K562 (cell line): Measurements from ENCODE around the gene CLDN10. TPM values are rescaled to one million over a fixed set of nuclear protein-coding genes. Genes with fewer than 3 reads are reported as not detected.

Source experiments
- ATAC-seq: fragments of 200-7000 bp; cut with Tn5 transposase; 3 replicates; pipeline ENCODE4 v1.9.1; 2020; ENCODE audit warnings: moderate library complexity
- BruUV-seq: library from RNA; stranded (reverse); fragments of 400-500 nt; replicated peaks from 2 replicates; lab custom pipeline; 2021; lab: Mats Ljungman, UMichigan
- CTCF ChIA-PET: fragments of 300-600 bp; formaldehyde crosslinking; extraction: SDS; loops from one replicate; lab custom pipeline; 2021; ENCODE audit warnings: low intra/inter-chr PET ratio; lab: Yijun Ruan, JAX
- POLR2A ChIA-PET: fragments of 300-600, 350-650 bp; sonication (Branson Sonifier 250); formaldehyde crosslinking; extraction: SDS; loops from one replicate; lab custom pipeline; 2021; ENCODE audit warnings: antibody characterized with exemption, inconsistent platforms; lab: Yijun Ruan, JAX
- DNase-seq, 4 experiments: peaks; one replicate each; pipeline versions ENCODE4 v3.0.0 to v3.0.0-alpha.2; 2011 to 2018; ENCODE audit warnings: low spot score in 3 of 4, mixed read lengths in 3 of 4; ENCODE audit errors: extremely low read depth in 1 of 4
- FAIRE-seq: peaks from 2 replicates; lab custom pipeline; 2011; peaks lifted over from hg19 to GRCh38; lab: Jason Lieb, UNC
- H2AFZ ChIP-seq: 2 replicates; pipeline ENCODE4 v1.6.0; 2011; ENCODE audit warnings: low read depth, low read length, control low read depth, inconsistent platforms
- H3K27ac ChIP-seq: fragments of 200-600 bp; 3 replicates; pipeline ENCODE4 v1.8.0; 2011; ENCODE audit warnings: low read depth, mild to moderate bottlenecking, control low read depth, inconsistent platforms, low read length, moderate library complexity, mixed read lengths; ENCODE audit errors: extremely low read depth
- H3K27me3 ChIP-seq, 2 experiments: fragments of 300-600 bp in 1 of 2; 2 replicates in 1 of 2; 3 replicates in 1 of 2; pipeline versions ENCODE4 v1.6.0 to v1.8.0; 2011; ENCODE audit warnings: inconsistent platforms in 2 of 2, low read length in 2 of 2, mild to moderate bottlenecking in 1 of 2, mixed read lengths in 1 of 2, moderate library complexity in 1 of 2; ENCODE audit not compliant: control insufficient read depth in 2 of 2, insufficient read depth in 2 of 2
- H3K36me3 ChIP-seq: fragments of 300-600 bp; 3 replicates; pipeline ENCODE4 v1.8.0; 2011; ENCODE audit warnings: mild to moderate bottlenecking, low read length, inconsistent platforms; ENCODE audit not compliant: control insufficient read depth, insufficient read depth
- H3K4me1 ChIP-seq, 2 experiments: fragments of 200-600 bp in 1 of 2; replicated peaks in 1 of 2; 2 replicates in 1 of 2; 3 replicates in 1 of 2; pipeline versions ENCODE4 v1.5.1 to v1.8.0; 2011; ENCODE audit warnings: inconsistent platforms in 2 of 2, low read length in 2 of 2, mild to moderate bottlenecking in 1 of 2, mixed read lengths in 1 of 2, moderate library complexity in 1 of 2; ENCODE audit not compliant: control insufficient read depth in 2 of 2, insufficient read depth in 2 of 2
- H3K4me2 ChIP-seq: 2 replicates; pipeline ENCODE4 v1.6.1; 2011; ENCODE audit warnings: low read length, control low read depth, inconsistent platforms, mixed read lengths; ENCODE audit not compliant: insufficient read depth
- H3K4me3 ChIP-seq: fragments of 200-600 bp; sonication (generic), shearing (Covaris generic); 2 replicates; pipeline ENCODE4 v1.5.1; 2016; ENCODE audit warnings: control low read depth, inconsistent platforms
- H3K79me2 ChIP-seq: fragments of 200-600 bp; 3 replicates; pipeline ENCODE4 v1.8.0; 2011; ENCODE audit warnings: low read length, inconsistent platforms; ENCODE audit not compliant: control insufficient read depth, insufficient read depth
- H3K9ac ChIP-seq, 2 experiments: 2 replicates each; pipeline versions ENCODE4 v1.6.0 to v1.6.1; 2011; ENCODE audit warnings: low read depth in 2 of 2, low read length in 2 of 2, control low read depth in 1 of 2, inconsistent platforms in 1 of 2, mild to moderate bottlenecking in 1 of 2, mixed read lengths in 1 of 2; ENCODE audit not compliant: insufficient read depth in 1 of 2
- H3K9me1 ChIP-seq: one replicate; pipeline ENCODE4 v1.6.0; 2011; ENCODE audit warnings: inconsistent platforms, mild to moderate bottlenecking, low read length, moderate library complexity; ENCODE audit not compliant: control insufficient read depth, insufficient read depth
- H3K9me3 ChIP-seq: replicated peaks from 2 replicates; pipeline ENCODE4 v1.5.1; 2011; ENCODE audit warnings: low read depth, low read length, inconsistent platforms; ENCODE audit not compliant: control insufficient read depth, insufficient read depth
- H4K20me1 ChIP-seq: replicated peaks from 2 replicates; pipeline ENCODE4 v1.6.1; 2011; ENCODE audit warnings: low read length, inconsistent platforms, mixed read lengths; ENCODE audit not compliant: control insufficient read depth, insufficient read depth
- C11orf30 ChIP-seq: fragments of 450-650 bp; IDR thresholded peaks from 2 replicates; pipeline ENCODE4 v1.6.1; 2016; ENCODE audit warnings: low read depth, mild to moderate bottlenecking
- IFI16 ChIP-seq: fragments of 250-450 bp; sonication (Bioruptor Pico); IDR thresholded peaks from 2 replicates; pipeline ENCODE4 v2.1.2; 2022; ENCODE audit warnings: mild to moderate bottlenecking, inconsistent platforms
- MAFG ChIP-seq: fragments of 450-650 bp; conservative IDR thresholded peaks from 2 replicates; pipeline ENCODE4 v1.6.1; 2016; ENCODE audit warnings: missing genetic modification characterization, missing compliant biosample characterization
- MED1 ChIP-seq: sonication (generic); formaldehyde crosslinking; IDR thresholded peaks from 2 replicates; pipeline ENCODE4 v1.8.1; 2023; ENCODE audit warnings: missing genetic modification reagents, borderline replicate concordance
- NFE2 ChIP-seq: IDR thresholded peaks from 2 replicates; pipeline ENCODE4 v1.6.1; 2014; ENCODE audit warnings: antibody characterized with exemption, low read depth
- RAD21 ChIP-seq, 2 experiments: fragments of 250-450 bp in 1 of 2; fragments of 450-650 bp in 1 of 2; sonication (Bioruptor Pico) in 1 of 2; formaldehyde crosslinking in 1 of 2; IDR thresholded peaks in 1 of 2; conservative IDR thresholded peaks in 1 of 2; 2 replicates each; pipeline versions ENCODE4 v1.4.0 to v1.8.0; 2020 to 2022; ENCODE audit warnings: mild to moderate bottlenecking in 2 of 2, moderate library complexity in 1 of 2
- RBM14 ChIP-seq: fragments of 200-400 bp; formaldehyde crosslinking; IDR thresholded peaks from 2 replicates; pipeline ENCODE4 v1.6.1; 2018; ENCODE audit warnings: low read depth, mild to moderate bottlenecking, low read length, moderate library complexity, borderline replicate concordance; ENCODE audit not compliant: insufficient read depth
- SRF ChIP-seq, 2 experiments: fragments of 250-450, 450-650 bp in 1 of 2; sonication (Bioruptor Pico) in 1 of 2; sonication (generic) in 1 of 2; formaldehyde crosslinking; IDR thresholded peaks; 2 replicates each; pipeline versions ENCODE4 v1.5.0 to v1.5.1; 2020 to 2022; ENCODE audit warnings: mild to moderate bottlenecking in 1 of 2, missing genetic modification reagents in 1 of 2
- STAT6 ChIP-seq: sonication (generic); formaldehyde crosslinking; IDR thresholded peaks from 2 replicates; pipeline ENCODE4 v1.8.1; 2023; ENCODE audit warnings: mild to moderate bottlenecking, missing genetic modification reagents
- U2AF1 ChIP-seq: fragments of 200-400 bp; formaldehyde crosslinking; optimal IDR thresholded peaks from 2 replicates; pipeline ENCODE3; 2017; ENCODE audit warnings: mild to moderate bottlenecking, low read depth, low read length, moderate library complexity
- ZBTB17 ChIP-seq: fragments of 450-650 bp; formaldehyde crosslinking; IDR thresholded peaks from 2 replicates; pipeline ENCODE4 v1.4.0; 2020; ENCODE audit warnings: mild to moderate bottlenecking
- ZNF174 ChIP-seq: fragments of 250-450 bp; sonication (Bioruptor Pico); IDR thresholded peaks from 2 replicates; pipeline ENCODE4 v1.4.0; 2020; ENCODE audit warnings: mild to moderate bottlenecking
- ZNF316 ChIP-seq: fragments of 450-650 bp; IDR thresholded peaks from 2 replicates; pipeline ENCODE4 v1.6.1; 2016
- ZZZ3 ChIP-seq: fragments of 450-650 bp; IDR thresholded peaks from 2 replicates; pipeline ENCODE4 v1.6.1; 2016; ENCODE audit warnings: antibody characterized with exemption, mild to moderate bottlenecking, moderate library complexity
- WGBS: fragments of 100-300 bp; shearing (Covaris generic); methylation state at CpG from one replicate; pipeline ENCODE4 v1.1.6; 2016; ENCODE audit warnings: low coverage, mixed read lengths; ENCODE audit not compliant: insufficient coverage; ENCODE audit errors: missing lambda C conversion rate; 5-methylcytosine and 5-hydroxymethylcytosine counted together
- in situ Hi-C: fragments of 300-500 bp; cut with MboI; formaldehyde crosslinking; loops from 4 replicates; pipeline ENCODE4 v1.15.0; 2018; ENCODE audit warnings: inconsistent platforms, mixed read lengths
- intact Hi-C: fragments of 100-400 bp; cut with micrococcal nuclease; formaldehyde crosslinking; loops from 2 replicates; pipeline ENCODE4 v1.14.2; 2022
- polyA plus RNA-seq, 8 experiments: library from polyadenylated mRNA; depleted of rRNA in 4 of 8; stranded (reverse) in 5 of 8; unstranded in 3 of 8; fragments of >200 nt; fragmentation: Nextera tagmentation in 2 of 8; fragmentation: Illumina TruSeq in 1 of 8; extraction: Ambion mirVana in 2 of 8; extraction: Trizol in 1 of 8; gene quantifications; 2 replicates each; pipeline versions ENCODE4 v1.2.1 to v1.2.3, GENCODE V29; 2011 to 2014; ENCODE audit warnings: inconsistent platforms in 1 of 8, missing spikeins in 1 of 8
- total RNA-seq, 7 experiments: library from RNA; depleted of rRNA in 6 of 7; stranded (reverse); fragments of >200 nt in 6 of 7; fragmentation: Illumina TruSeq in 2 of 7; extraction: Trizol in 2 of 7; gene quantifications; 2 replicates each; pipeline versions ENCODE4 v1.2.1 to v1.2.3, GENCODE V29; 2011 to 2021; ENCODE audit warnings: low replicate concordance in 1 of 7

Gene CLDN10
- total and polyA plus RNA-seq, 9 of the 15 experiments (the other 6 are each of a cell fraction or from before 2014, with no cell fraction given), result not detected

- Histone ChIP-seq H3K9me1 (no peaks in the 10 kb centered on the region), H3K79me2 (no peaks in the 10 kb centered on the region), H3K4me2 (no peak overlapping the region), H3K27ac (no peak overlapping the region), H3K27me3 (peaks cover 0 to 11% of the 10 kb centered on the region in 2 experiments; a peak in 2 of 5 replicates), H4K20me1 (no peaks in the 10 kb centered on the region), H3K36me3 (no peaks in the 10 kb centered on the region), H3K4me1 (no peaks in the 10 kb centered on the region), H2AFZ (no peak overlapping the region), H3K9me3 (no peaks in the 10 kb centered on the region), H3K9ac (no peak overlapping the region), H3K4me3 (no peak overlapping the region)
- ChIA-PET POLR2A (no interaction called here), CTCF (no interaction called here)
- ATAC-seq (no peak), DNase-seq (no peak), FAIRE-seq (no peak)
- TF ChIP-seq IFI16 (CRISPR knock-in tag), result no peak
- no peak for TF ChIP-seq MED1 (CRISPR knock-in tag)
- TF ChIP-seq ZNF174 (CRISPR knock-in tag), result no peak
- no peak for TF ChIP-seq ZBTB17 (CRISPR knock-in tag)
- peak; percentile 40; the same call in 1 of the 2 replicates for TF ChIP-seq MAFG (tag)
- TF ChIP-seq STAT6 (CRISPR knock-in tag), result no peak
- no peak for TF ChIP-seq RBM14
- TF ChIP-seq U2AF1, result no peak
- TF ChIP-seq C11orf30, result peak; percentile 47; the same call in 1 of the 2 replicates
- peak; percentile 42; the same call in 1 of the 2 replicates for TF ChIP-seq ZNF316
- TF ChIP-seq NFE2, result peak; percentile 33; the same call in 1 of the 2 replicates
- TF ChIP-seq ZZZ3, result no peak
- TF ChIP-seq RAD21 (CRISPR knock-in tag; conservative IDR thresholded peaks at IDR 0.05 in 1 of 2, IDR thresholded peaks at IDR 0.05 in 1 of 2), result no peak
- no peak for TF ChIP-seq SRF (CRISPR knock-in tag; IDR thresholded peaks at IDR 0.05)
- intact Hi-C loops (loop anchor here (10.0 kb wide), 2 partner anchors 597 to 1337 kb away; no protein-coding TSS in a partner anchor), in situ Hi-C loops (no loop called here)
- 0% methylated on average over 1 of the region's 1 CpG for WGBS
- BruUV-seq, result no TSS peak
These were observed 75.1 kb downstream of the CLDN10 start for GRCh38 chr13:95627590-95627989.
